ENCODE results near the gene IQCB1. TPM values are rescaled to one million over a fixed set of nuclear protein-coding genes. Genes with fewer than 3 reads are reported as not detected.

Gene IQCB1
- total and polyA plus RNA-seq, 9 of the 15 experiments (the other 6 are each of a cell fraction or from before 2014, with no cell fraction given): 21.1 to 38.1 (median 27.5) TPM

- intact Hi-C loops (cut with micrococcal nuclease) (no loop called here), in situ Hi-C loops (cut with MboI) (no loop called here)
- TSS peak; percentile 72 for BruUV-seq (replicated peaks)
- ATAC-seq: peak; percentile 20; the same call in 2 of the 3 replicates
- peak overlapping the region; percentile 61 for H3K4me3 ChIP-seq
- WGBS (ENCODE audit: insufficient coverage, low coverage, missing lambda C conversion rate): 3% methylated on average over 7 of the region's 11 CpGs
- H3K27me3 ChIP-seq (ENCODE audit: control insufficient read depth in 2 of 2, insufficient read depth in 2 of 2, low read length in 2 of 2): no peaks in the 10 kb centered on the region
- peak overlapping the region; percentile 55 for H3K27ac ChIP-seq (ENCODE audit: extremely low read depth, low read depth, low read length)
- no peaks in the 10 kb centered on the region; a peak in 2 of 5 replicates for H3K4me1 ChIP-seq (replicated peaks in 1 of 2; ENCODE audit: control insufficient read depth in 2 of 2, insufficient read depth in 2 of 2, low read length in 2 of 2)
- H3K9me3 ChIP-seq (replicated peaks; ENCODE audit: control insufficient read depth, insufficient read depth, low read depth, low read length): no peaks in the 10 kb centered on the region; the same call in 1 of the 2 replicates
- peak in 2 of 4 experiments; percentile 5 to 20 for DNase-seq (ENCODE audit: extremely low read depth in 1 of 4, low spot score in 3 of 4)
- peaks cover 27% of the 10 kb centered on the region for H3K36me3 ChIP-seq (ENCODE audit: control insufficient read depth, insufficient read depth, low read length)
- POLR2A ChIA-PET: interaction anchor here (0.8 to 1.8 kb wide), 3 partner anchors 8 to 137 kb away, joined by 3 to 5 read pairs (median 4); no protein-coding TSS in a partner anchor
- CTCF ChIA-PET (ENCODE audit: low intra/inter-chr PET ratio): no interaction called here
- H4K20me1 ChIP-seq (replicated peaks; ENCODE audit: control insufficient read depth, insufficient read depth, low read length): no peaks in the 10 kb centered on the region
- no peak for FAIRE-seq
- peak overlapping the region; percentile 73 for H2AFZ ChIP-seq (ENCODE audit: low read depth, low read length)
- peak overlapping the region; percentile 71 to 98 for H3K9ac ChIP-seq (ENCODE audit: insufficient read depth in 1 of 2, low read depth in 2 of 2, low read length in 2 of 2)
- H3K79me2 ChIP-seq (ENCODE audit: control insufficient read depth, insufficient read depth, low read length): peaks cover 24% of the 10 kb centered on the region
- TF ChIP-seq MTA1 (IDR thresholded peaks at IDR 0.05; ENCODE audit: borderline replicate concordance) (no peak), HDAC1 (IDR thresholded peaks at IDR 0.05) (0 out of 4 replicates have a peak, but pooled peaks of 1 of the 2 experiments have one; percentile 36), ATF2 (CRISPR knock-in tag; IDR thresholded peaks at IDR 0.05) (no peak), MYNN (IDR thresholded peaks at IDR 0.05) (no peak), MYNN (CRISPR knock-in tag; IDR thresholded peaks at IDR 0.05) (no peak), ARID4B (CRISPR knock-in tag; IDR thresholded peaks at IDR 0.05) (no peak), HNRNPLL (IDR thresholded peaks at IDR 0.05; ENCODE audit: low read depth, low read length, poor library complexity, severe bottlenecking) (peak; percentile 9)
- TF ChIP-seq, protein P1, sequence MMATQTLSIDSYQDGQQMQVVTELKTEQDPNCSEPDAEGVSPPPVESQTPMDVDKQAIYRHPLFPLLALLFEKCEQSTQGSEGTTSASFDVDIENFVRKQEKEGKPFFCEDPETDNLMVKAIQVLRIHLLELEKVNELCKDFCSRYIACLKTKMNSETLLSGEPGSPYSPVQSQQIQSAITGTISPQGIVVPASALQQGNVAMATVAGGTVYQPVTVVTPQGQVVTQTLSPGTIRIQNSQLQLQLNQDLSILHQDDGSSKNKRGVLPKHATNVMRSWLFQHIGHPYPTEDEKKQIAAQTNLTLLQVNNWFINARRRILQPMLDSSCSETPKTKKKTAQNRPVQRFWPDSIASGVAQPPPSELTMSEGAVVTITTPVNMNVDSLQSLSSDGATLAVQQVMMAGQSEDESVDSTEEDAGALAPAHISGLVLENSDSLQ (IDR thresholded peaks at IDR 0.05): peak; percentile 31; the same call in 1 of the 2 replicates
- H3K4me2 ChIP-seq (ENCODE audit: insufficient read depth, low read length): peak overlapping the region; percentile 79
- no peaks in the 10 kb centered on the region for H3K9me1 ChIP-seq (ENCODE audit: control insufficient read depth, insufficient read depth, low read length)
Measured at GRCh38 chr3:121835465-121835801, 573 bp upstream of the IQCB1 start.

All from K562 (cell line).